ENCODE data around the gene TMEM50A.
"Not testable (repeated sequence)": the region's sequence is repeated elsewhere in the genome, so short reads cannot be mapped to it uniquely, and the experiment has no call there.

- TF ChIP-seq POLR2AphosphoS5 (IDR thresholded peaks at IDR 0.05) = not testable (repeated sequence)
- TF ChIP-seq, protein P1, sequence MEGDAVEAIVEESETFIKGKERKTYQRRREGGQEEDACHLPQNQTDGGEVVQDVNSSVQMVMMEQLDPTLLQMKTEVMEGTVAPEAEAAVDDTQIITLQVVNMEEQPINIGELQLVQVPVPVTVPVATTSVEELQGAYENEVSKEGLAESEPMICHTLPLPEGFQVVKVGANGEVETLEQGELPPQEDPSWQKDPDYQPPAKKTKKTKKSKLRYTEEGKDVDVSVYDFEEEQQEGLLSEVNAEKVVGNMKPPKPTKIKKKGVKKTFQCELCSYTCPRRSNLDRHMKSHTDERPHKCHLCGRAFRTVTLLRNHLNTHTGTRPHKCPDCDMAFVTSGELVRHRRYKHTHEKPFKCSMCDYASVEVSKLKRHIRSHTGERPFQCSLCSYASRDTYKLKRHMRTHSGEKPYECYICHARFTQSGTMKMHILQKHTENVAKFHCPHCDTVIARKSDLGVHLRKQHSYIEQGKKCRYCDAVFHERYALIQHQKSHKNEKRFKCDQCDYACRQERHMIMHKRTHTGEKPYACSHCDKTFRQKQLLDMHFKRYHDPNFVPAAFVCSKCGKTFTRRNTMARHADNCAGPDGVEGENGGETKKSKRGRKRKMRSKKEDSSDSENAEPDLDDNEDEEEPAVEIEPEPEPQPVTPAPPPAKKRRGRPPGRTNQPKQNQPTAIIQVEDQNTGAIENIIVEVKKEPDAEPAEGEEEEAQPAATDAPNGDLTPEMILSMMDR (IDR thresholded peaks at IDR 0.05) = not testable (repeated sequence)
Measured at GRCh38 chr1:25383090-25383489, 45.0 kb downstream of the TMEM50A start.

Measured in sigmoid colon (tissue), 4 donors.